Tibial nerve (tissue), 4 donors: ENCODE data around the gene IL20RA. TPM values are rescaled to one million over a fixed set of nuclear protein-coding genes. Genes with fewer than 3 reads are reported as not detected.
"Not testable (repeated sequence)": the region's sequence is repeated elsewhere in the genome, so short reads cannot be mapped to it uniquely, and the experiment has no call there.

Experiments used
- DNase-seq, 2 donors: peaks; one replicate each; pipeline ENCODE4 v3.0.0-alpha.2; 2019; ENCODE audit warnings: low spot score in 2 of 2
- H3K27ac ChIP-seq, 4 donors: fragments of 200-600 bp; sonication (generic) in 3 of 4; one replicate each; pipeline ENCODE4 v1.5.1; 2017 to 2019; ENCODE audit warnings: mild to moderate bottlenecking in 1 of 4
- H3K27me3 ChIP-seq, 2 donors: fragments of 200-600 bp; sonication (generic) in 1 of 2; one replicate each; pipeline versions ENCODE4 v1.5.1 to v1.6.0; 2017 to 2019
- H3K36me3 ChIP-seq, 3 donors: fragments of 200-600 bp; sonication (generic); one replicate each; pipeline ENCODE4 v1.5.1; 2018 to 2019
- H3K4me1 ChIP-seq, 4 donors: fragments of 200-600 bp; sonication (generic) in 3 of 4; one replicate each; pipeline ENCODE4 v1.5.1; 2017 to 2019
- H3K4me3 ChIP-seq, 4 donors: fragments of 200-600 bp; sonication (generic) in 3 of 4; one replicate each; pipeline ENCODE4 v1.5.1; 2017 to 2019; ENCODE audit warnings: mild to moderate bottlenecking in 1 of 4, moderate library complexity in 1 of 4
- H3K9me3 ChIP-seq, 4 donors: fragments of 200-600 bp; sonication (generic) in 3 of 4; one replicate each; pipeline ENCODE4 v1.5.1; 2017 to 2019
- CTCF ChIP-seq, 5 experiments: fragments of 200-600 bp in 3 of 5; fragments of 450-650 bp in 2 of 5; sonication (generic) in 3 of 5; IDR thresholded peaks; one replicate each; pipeline ENCODE4 v1.5.1; 2016 to 2019; ENCODE audit warnings: antibody characterized with exemption in 5 of 5, mild to moderate bottlenecking in 3 of 5, moderate library complexity in 2 of 5
- EP300 ChIP-seq, 2 donors: sonication (generic); formaldehyde crosslinking; IDR thresholded peaks; one replicate each; pipeline ENCODE4 v1.6.1; 2017; ENCODE audit warnings: antibody characterized with exemption in 2 of 2, mild to moderate bottlenecking in 1 of 2
- POLR2A ChIP-seq, 2 donors: fragments of 450-650 bp; IDR thresholded peaks; one replicate each; pipeline ENCODE4 v1.6.1; 2017; ENCODE audit warnings: antibody characterized with exemption in 2 of 2, mild to moderate bottlenecking in 2 of 2, moderate library complexity in 2 of 2
- WGBS, 2 donors: methylation state at CpG; one replicate each; pipeline ENCODE4 v1.1.5; 2018; 5-methylcytosine and 5-hydroxymethylcytosine counted together
- total RNA-seq, 4 donors: library from RNA; depleted of rRNA; stranded (reverse); fragments of >200 nt; gene quantifications; one replicate each; pipeline ENCODE4 v1.1.0, GENCODE V29; 2016

IL20RA gene
- total RNA-seq, 4 donors from 2014 or later, result 0.60 to 6.3 (median 2.8) TPM

- no peaks in the 10 kb centered on the region for H3K4me1 ChIP-seq
- DNase-seq, result no peak
- no peak overlapping the region for H3K4me3 ChIP-seq
- no peak for TF ChIP-seq EP300 (IDR thresholded peaks at IDR 0.05)
- TF ChIP-seq POLR2A (IDR thresholded peaks at IDR 0.05), result no peak
- no peak for TF ChIP-seq CTCF (IDR thresholded peaks at IDR 0.05)
- H3K27ac ChIP-seq, result no peak overlapping the region
- no peaks in the 10 kb centered on the region for H3K9me3 ChIP-seq
- no peaks in the 10 kb centered on the region for H3K36me3 ChIP-seq
- H3K27me3 ChIP-seq, result peaks cover 0 to 10% of the 10 kb centered on the region in 2 donors
- WGBS, 2 donors, result 86 to 88% methylated on average over 3 of the region's 3 CpGs
These were observed 69.6 kb downstream of the IL20RA start for GRCh38 chr6:136975089-136975715.

DNA sequence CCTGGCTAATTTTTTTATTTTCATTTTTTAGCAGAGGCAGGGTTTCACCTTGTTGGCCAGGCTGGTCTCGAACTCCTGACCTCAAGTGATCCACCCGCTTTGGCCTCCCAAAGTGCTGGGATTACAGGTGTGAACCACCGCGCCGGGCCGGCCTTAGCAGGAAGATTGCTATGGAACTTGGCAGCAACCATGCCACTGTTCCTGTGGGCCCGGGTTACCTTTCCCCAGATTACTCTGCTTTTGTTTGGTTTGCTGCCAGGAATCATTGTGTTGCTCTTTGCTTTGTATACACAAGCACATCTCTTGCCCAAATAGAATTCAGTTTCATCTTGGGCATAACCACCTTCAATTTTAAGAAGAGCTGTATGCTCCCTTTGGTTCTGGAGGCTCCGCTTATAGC is 71.0 kb downstream of the IL20RA start:
- 87 to 96% methylated on average over 8 of the region's 8 CpGs for WGBS, 2 donors
- H3K27me3 ChIP-seq, H3K4me3 ChIP-seq, H3K36me3 ChIP-seq, DNase-seq, H3K4me1 ChIP-seq, H3K9me3 ChIP-seq, H3K27ac ChIP-seq: not testable (repeated sequence)

DNA sequence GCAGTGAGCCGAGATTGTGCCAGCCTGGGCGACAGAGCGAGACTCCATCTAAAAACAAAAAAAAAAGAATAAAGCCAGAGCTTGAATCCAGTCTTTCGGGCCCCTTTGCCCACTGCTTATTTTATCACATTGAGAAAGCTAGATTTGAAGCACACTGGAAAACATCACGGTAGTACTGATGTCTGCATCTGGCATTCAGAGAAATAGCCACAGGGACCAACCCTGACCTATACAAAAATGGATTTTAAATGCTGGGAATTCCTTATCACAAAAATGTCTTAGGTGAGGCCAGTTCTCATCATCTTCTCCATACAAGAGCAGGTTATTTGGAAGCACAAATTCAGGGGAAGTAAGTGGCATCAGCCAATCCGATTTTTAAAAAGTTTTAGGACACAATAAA is 73.2 kb downstream of the IL20RA start:
- H3K4me3 ChIP-seq, result no peak overlapping the region
- H3K4me1 ChIP-seq, result peaks cover 0 to 6% (median 0%) of the 10 kb centered on the region in 4 donors
- no peak for DNase-seq
- no peak overlapping the region for H3K27ac ChIP-seq
- peaks cover 0 to 3% of the 10 kb centered on the region in 2 donors for H3K27me3 ChIP-seq
- 88 to 91% methylated on average over 6 of the region's 6 CpGs for WGBS, 2 donors
- TF ChIP-seq CTCF (IDR thresholded peaks at IDR 0.05) (no peak), EP300 (IDR thresholded peaks at IDR 0.05) (no peak), POLR2A (IDR thresholded peaks at IDR 0.05) (no peak)
- no peaks in the 10 kb centered on the region for H3K9me3 ChIP-seq
- no peaks in the 10 kb centered on the region for H3K36me3 ChIP-seq

DNA sequence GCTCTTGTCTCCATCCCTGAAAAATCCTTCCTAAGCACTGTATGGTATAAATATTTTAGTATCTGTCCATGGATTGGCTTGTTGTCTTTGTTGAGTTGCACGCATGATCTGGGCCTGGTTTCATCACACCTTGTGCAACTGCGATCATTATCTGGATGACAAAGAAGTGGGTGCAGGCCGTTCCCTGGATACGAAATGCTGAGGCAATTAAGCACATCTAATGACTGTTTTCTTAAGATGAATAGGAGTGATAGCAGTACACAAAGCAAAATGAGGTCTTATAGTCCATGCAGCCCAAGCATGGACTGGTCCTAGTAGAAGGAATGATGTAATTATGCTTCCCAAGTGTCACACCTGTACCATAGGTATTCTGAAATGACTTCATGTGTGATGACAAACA is 74.8 kb downstream of the IL20RA start:
- 88 to 91% methylated on average over 4 of the region's 4 CpGs for WGBS, 2 donors
- no peak overlapping the region for H3K4me3 ChIP-seq
- H3K9me3 ChIP-seq, result no peaks in the 10 kb centered on the region
- TF ChIP-seq CTCF (IDR thresholded peaks at IDR 0.05) (no peak), POLR2A (IDR thresholded peaks at IDR 0.05) (no peak), EP300 (IDR thresholded peaks at IDR 0.05) (no peak)
- H3K27me3 ChIP-seq, result peaks cover 0 to 3% of the 10 kb centered on the region in 2 donors
- no peak for DNase-seq
- H3K36me3 ChIP-seq, result no peaks in the 10 kb centered on the region
- no peak overlapping the region for H3K27ac ChIP-seq
- peaks cover 0 to 6% (median 0%) of the 10 kb centered on the region in 4 donors for H3K4me1 ChIP-seq

GRCh38 chr6:136969433-136969832 is 75.3 kb downstream of the IL20RA start:
- 78 to 82% methylated on average over 5 of the region's 5 CpGs for WGBS, 2 donors
- no peaks in the 10 kb centered on the region for H3K9me3 ChIP-seq
- no peak for DNase-seq
- no peaks in the 10 kb centered on the region for H3K36me3 ChIP-seq
- H3K27me3 ChIP-seq, result peaks cover 0 to 3% of the 10 kb centered on the region in 2 donors
- H3K4me1 ChIP-seq, result peaks cover 0 to 6% (median 0%) of the 10 kb centered on the region in 4 donors
- H3K27ac ChIP-seq, result no peak overlapping the region
- H3K4me3 ChIP-seq, result no peak overlapping the region
- TF ChIP-seq CTCF (IDR thresholded peaks at IDR 0.05), result no peak
- TF ChIP-seq POLR2A (IDR thresholded peaks at IDR 0.05), result no peak
- TF ChIP-seq EP300 (IDR thresholded peaks at IDR 0.05), result no peak
